HG03432 (cell line): ENCODE measurements around the gene AAMP.

Source experiments
- ATAC-seq: cut with Tn5 transposase; IDR thresholded peaks from one replicate; pipeline ENCODE4 v1.9.1; 2021; ENCODE audit warnings: mild to moderate bottlenecking, moderate library complexity; ENCODE audit not compliant: unreplicated experiment

Gene AAMP

GRCh38 chr2:218294430-218295022 lies 24.6 kb upstream of the AAMP start:
- no peak for ATAC-seq

- ATAC-seq = no peak
These were observed 23.9 kb upstream of the AAMP start for GRCh38 chr2:218293715-218294429.

GRCh38 chr2:218292048-218293014 lies 22.4 kb upstream of the AAMP start, which contains the start of gene TMBIM1:
Gene TMBIM1, minus strand, starts transcription at chr2:218292503. Its CDS starts 10,362 bp downstream, at chr2:218282141.
- peak; percentile 73 for ATAC-seq

- no peak for ATAC-seq
These were observed 21.5 kb upstream of the AAMP start for GRCh38 chr2:218291318-218292047.

GRCh38 chr2:218290316-218291261 lies 20.7 kb upstream of the AAMP start:
- ATAC-seq = peak; percentile 59

- no peak for ATAC-seq
These were observed 19.8 kb upstream of the AAMP start for GRCh38 chr2:218289639-218290315.

- peak; percentile 70 for ATAC-seq
These were observed 16.9 kb upstream of the AAMP start for GRCh38 chr2:218286570-218287459.

GRCh38 chr2:218285604-218286003 lies 15.7 kb upstream of the AAMP start:
- no peak for ATAC-seq

GRCh38 chr2:218284106-218284811 lies 14.3 kb upstream of the AAMP start:
- peak; percentile 51 for ATAC-seq

GRCh38 chr2:218282173-218282991 lies 12.4 kb upstream of the AAMP start:
- no peak for ATAC-seq

GRCh38 chr2:218281449-218281848 lies 11.5 kb upstream of the AAMP start:
- ATAC-seq = no peak

GRCh38 chr2:218280260-218280870 lies 10.4 kb upstream of the AAMP start:
- no peak for ATAC-seq

- no peak for ATAC-seq
These were observed 8.8 kb upstream of the AAMP start for GRCh38 chr2:218278531-218279360.

GRCh38 chr2:218277921-218278320 lies 8.0 kb upstream of the AAMP start:
- ATAC-seq = no peak
